GM19328 (cell line): Measurements from ENCODE around the gene IFNL2.
"Not testable (repeated sequence)": the region's sequence is repeated elsewhere in the genome, so short reads cannot be mapped to it uniquely, and the experiment has no call there.

Experiments used
- ATAC-seq: cut with Tn5 transposase; IDR thresholded peaks from one replicate; pipeline ENCODE4 v1.9.1; 2021; ENCODE audit warnings: mild to moderate bottlenecking, moderate library complexity; ENCODE audit not compliant: unreplicated experiment

IFNL2 gene

DNA sequence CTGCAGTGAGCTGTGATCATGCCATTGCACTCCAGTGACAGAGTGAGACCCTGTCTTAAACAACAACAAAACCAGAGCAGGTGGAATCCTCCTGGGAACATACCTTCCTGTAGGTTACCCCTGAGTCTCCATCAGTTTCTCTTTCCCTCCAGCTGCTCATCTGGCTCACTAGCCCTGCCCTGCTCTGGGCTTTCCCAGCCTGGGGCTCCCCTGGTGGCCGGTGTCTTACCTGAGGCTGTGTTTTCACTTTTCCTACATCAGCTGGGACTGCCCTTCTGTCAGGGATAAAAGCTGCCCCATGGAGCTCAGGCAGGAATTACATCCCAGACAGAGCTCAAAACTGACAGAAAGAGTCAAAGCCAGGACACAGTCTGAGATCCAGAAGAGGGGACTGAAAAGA lies at the start of gene IFNL2:
IFNL2 (plus strand) TSS at position 312 of the 400 bp plus-strand sequence. CDS start 173 bp downstream, outside the sequence.
- ATAC-seq, result not testable (repeated sequence)

DNA sequence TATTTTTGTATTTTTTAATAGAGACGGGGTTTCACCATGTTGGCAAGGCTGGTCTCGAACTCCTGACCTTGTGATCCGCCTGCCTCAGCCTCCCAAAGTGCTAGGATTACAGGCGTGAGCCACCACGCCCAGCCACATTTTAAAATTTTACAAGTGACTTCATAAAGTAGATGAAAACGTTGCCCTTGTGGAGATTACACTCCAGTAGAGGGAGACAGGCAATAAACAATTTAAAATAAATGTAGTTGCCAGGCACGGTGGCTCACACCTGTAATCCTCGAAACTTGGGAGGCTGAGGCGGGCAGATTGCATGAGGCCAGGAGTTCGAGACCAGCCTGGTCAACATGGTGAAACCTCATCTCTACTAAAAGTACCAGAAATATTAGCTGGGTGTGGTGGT lies 49.1 kb upstream of the IFNL2 start:
- ATAC-seq, result not testable (repeated sequence)

- no peak for ATAC-seq
Measured at GRCh38 chr19:39223703-39224279, 44.4 kb upstream of the IFNL2 start.

- no peak for ATAC-seq
Measured at GRCh38 chr19:39224910-39225309, 43.3 kb upstream of the IFNL2 start.

DNA sequence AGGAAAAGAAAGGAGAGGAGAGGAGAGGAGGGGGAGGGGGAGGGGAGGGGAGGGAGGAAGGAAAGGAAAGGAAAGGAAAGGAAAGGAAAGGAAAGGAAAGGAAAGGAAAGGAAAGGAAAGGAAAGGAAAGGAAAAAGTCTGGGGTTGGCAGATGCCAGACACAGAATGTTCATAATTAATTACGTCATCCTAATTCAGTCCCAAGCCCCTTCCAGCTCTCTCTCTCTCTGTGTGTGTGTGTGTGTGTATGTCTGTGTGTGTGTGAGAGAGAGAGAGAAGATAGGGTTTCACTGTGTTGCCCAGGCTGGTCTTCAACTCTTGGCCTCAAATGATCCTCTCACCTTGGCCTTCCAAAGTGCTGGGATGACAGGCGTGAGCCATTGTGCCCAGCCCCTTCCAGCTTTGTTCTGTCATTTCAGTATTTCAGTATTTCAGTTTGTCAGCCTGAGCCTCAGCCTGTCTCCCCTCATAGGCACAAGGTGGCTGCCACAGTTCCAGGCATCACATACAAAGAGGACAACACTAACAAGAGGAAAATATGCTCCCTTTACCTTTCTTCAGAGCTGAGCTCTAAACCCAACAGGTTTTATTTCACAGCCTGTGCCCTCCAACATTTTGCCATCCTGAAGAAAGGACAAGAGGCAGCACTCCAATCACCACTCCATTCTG lies 38.0 kb upstream of the IFNL2 start:
- no peak for ATAC-seq

DNA sequence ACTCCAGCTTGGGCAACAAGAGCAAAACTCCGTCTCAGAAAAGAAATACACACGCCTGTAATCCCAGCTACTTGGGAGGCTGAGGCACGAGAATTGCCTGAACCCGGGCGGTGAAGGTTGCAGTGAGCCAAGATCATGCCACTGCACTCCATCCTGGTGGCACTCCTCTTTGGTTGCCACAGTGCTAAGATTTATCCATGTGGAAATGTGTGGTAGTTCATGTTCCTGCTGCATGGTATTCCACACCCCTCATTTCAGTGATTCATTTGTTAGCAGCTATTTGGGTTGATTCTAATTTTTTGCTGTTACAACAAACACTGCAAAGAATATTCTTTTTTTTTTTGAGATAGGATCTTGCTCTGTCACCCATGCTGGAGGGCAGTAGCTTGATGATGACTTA lies 35.5 kb upstream of the IFNL2 start:
- ATAC-seq, result no peak

GRCh38 chr19:39236527-39236926 lies 31.7 kb upstream of the IFNL2 start:
- no peak for ATAC-seq

DNA sequence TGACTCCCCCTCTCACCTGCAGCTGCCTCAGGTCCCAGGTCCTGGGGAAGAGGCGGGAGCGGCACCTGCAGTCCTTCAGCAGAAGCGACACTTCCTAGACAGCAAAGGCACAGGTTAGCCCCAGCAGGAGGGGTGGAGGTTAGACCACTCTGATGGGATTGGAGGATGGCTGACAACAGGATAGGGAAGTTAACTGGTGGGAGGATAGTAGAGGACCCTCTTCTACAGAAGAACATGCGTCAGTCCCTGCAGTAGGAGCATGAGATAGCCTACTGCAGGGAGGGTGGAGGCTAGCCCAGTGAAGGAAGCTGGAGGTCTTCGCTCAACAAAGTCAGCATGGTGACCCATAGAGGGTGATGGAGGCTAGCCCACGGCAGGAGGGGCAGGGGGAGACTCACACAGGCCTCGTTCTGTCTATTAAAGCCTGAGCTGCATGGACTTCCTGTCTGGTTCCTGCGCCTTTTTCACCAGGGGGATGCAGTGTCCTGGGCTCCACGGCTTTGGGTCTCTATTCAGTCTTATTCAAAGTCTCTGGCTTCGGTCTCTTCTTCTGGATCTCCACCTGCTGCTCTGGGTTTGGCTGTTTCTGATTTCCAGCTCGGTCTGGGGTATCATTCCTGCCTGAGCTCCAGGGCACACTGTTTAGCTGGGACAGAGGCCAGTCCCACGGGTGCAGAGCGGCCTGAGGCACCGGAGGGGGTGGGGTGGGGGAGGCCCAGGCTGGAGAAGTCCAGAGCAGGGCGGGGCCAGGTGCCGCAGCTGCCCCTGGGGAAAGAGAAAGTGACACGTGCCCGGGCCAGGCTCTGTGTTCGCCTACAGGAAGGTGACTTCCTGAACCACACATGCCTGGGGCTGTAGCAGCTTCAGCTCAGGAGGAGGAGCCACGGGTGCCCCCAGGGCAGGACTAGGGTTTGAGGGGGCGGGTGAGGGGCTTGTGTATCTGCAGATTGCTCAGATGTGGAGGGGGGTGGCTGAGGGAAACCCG lies 30.7 kb upstream of the IFNL2 start:
- no peak for ATAC-seq

- no peak for ATAC-seq
Measured at GRCh38 chr19:39238209-39238608, 30.0 kb upstream of the IFNL2 start.

DNA sequence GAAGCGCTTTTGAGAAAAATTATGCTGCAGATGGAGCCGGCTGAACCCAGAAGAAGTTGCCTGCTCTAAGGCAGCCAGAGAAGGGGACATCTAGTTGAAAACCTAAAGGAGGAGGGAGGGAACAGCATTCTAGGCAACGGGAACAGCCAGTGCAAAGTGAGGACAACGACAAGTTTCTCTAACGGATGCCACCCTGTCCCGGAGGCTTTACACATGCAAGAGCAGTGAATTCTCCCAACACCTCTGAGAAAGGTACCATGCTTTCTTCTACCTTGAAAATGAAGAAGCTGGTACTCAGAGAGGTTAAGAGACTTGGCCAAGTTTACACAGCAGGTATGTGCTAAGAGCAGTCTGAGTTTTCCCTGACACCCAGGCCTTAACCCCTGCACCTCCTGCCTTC lies 29.3 kb upstream of the IFNL2 start:
- no peak for ATAC-seq

DNA sequence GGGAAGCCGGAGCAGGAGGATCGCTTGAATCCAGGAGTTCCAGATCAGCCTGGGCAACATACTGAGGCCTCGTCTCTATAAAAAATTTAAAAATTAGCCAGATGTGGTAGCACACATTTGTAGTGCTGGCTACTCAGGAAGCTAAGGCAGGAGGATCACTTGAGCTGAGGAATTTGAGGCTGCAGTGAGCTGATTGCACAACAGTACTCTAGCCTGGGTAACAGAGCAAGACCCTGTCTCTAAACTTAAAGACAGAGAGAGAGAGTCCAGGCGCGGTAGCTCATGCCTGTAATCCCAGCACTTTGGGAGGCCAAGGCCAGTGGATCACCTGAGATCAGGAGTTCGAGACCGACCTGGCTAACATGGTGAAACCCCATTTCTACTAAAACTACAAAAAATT lies 27.8 kb upstream of the IFNL2 start:
- no peak for ATAC-seq

DNA sequence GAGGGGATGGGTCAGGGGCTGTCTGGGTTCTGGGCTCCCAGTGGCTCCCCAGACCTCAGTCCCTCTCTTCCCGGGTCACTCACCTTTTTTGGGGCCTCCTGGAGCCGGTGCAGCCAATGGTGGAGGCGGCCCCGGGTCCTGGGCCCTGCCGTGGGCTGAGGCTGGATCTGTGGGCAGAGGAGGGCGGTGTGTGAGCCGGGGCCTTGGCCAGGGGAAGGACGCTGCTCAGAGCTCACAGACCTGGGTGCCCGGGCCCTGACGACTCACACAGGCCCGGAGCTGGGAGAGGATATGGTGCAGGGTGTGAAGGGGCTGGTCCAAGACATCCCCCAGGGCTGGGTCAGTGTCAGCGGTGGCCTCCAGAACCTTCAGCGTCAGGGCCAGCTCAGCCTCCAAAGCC lies 24.5 kb upstream of the IFNL2 start:
- not testable (repeated sequence) for ATAC-seq

DNA sequence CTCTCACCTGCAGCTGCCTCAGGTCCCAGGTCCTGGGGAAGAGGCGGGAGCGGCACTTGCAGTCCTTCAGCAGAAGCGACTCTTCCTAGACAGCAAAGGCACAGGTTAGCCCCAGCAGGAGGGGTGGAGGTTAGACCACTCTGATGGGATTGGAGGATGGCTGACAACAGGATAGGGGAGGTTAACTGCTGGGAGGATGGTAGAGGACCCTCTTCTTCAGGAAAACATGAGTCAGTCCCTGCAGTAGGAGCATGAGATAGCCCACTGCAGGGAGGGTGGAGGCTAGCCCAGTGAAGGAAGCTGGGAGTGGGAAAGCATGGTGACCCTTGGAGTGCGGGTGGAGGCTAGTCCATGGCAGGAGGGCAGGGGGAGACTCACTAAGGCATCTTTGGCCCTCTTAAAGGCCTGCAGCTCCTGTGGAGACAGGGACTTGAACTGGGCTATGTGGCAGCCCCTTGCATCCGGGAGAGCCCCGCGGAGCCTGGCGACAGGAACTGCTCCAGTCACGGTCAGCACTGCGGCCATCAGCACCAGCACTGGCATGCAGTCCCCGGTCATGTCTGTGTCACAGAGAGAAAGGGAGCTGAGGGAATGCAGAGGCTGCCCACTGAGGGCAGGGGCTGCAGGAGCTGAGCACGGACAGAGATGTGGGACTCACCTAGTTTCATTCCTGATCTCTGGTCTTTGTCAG lies 23.6 kb upstream of the IFNL2 start, which contains the start of gene IFNL3:
IFNL3 (minus strand) TSS at position 597 of the 691 bp plus-strand sequence; CDS start at position 558, 39 bp downstream.
- not testable (repeated sequence) for ATAC-seq

DNA sequence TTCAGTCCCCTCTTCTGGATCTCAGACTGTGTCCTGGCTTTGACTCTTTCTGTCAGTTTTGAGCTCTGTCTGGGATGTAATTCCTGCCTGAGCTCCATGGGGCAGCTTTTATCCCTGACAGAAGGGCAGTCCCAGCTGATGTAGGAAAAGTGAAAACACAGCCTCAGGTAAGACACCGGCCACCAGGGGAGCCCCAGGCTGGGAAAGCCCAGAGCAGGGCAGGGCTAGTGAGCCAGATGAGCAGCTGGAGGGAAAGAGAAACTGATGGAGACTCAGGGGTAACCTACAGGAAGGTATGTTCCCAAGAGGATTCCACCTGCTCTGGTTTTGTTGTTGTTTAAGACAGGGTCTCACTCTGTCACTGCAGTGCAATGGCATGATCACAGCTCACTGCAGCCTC lies 23.0 kb upstream of the IFNL2 start:
- ATAC-seq, result not testable (repeated sequence)

- ATAC-seq, result no peak
Measured at GRCh38 chr19:39246951-39247669, 21.1 kb upstream of the IFNL2 start.

- ATAC-seq, result no peak
Measured at GRCh38 chr19:39247701-39248664, 20.2 kb upstream of the IFNL2 start.

DNA sequence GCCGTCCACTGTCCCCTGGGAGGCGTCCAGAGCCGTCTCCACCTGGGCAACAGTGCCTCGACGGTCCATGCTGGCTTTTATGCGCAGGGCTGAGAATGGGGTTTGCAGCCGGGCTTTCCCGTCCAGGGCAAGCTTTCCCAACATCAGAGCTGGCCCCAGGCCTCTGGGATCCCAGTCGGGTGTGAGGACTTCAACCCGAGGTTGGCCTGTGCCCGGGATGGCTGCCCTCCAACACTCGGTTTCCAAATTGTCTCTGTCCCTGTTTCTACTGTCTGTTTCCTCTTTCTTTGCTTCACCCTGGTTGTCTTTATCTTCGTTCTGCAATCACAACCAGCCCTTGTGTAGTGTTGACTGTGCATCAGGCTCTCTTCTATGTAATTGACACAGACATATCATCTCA lies 19.4 kb upstream of the IFNL2 start, which contains the start of gene IFNL4:
IFNL4 (minus strand) TSS at position 51 of the 400 bp plus-strand sequence.
- ATAC-seq, result no peak

DNA sequence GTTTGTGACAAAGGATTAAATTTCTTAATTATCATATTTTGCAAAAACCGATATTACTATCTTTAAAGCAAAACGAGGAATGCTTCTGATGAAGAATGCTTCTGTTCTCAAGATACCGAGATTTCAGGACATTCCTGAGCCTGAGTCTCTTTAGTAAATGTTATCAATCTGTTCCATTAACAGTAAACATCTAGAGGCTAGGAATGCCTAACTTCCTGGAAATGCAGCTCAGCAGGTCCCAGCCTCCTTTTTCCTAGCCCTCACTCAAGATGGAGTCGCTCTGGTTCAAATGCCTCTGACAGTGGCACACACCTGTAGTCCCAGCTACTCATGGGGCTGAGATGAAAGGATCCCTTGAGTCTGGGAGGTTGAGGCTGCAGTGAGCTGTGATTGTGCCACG lies 17.1 kb upstream of the IFNL2 start:
- no peak for ATAC-seq

DNA sequence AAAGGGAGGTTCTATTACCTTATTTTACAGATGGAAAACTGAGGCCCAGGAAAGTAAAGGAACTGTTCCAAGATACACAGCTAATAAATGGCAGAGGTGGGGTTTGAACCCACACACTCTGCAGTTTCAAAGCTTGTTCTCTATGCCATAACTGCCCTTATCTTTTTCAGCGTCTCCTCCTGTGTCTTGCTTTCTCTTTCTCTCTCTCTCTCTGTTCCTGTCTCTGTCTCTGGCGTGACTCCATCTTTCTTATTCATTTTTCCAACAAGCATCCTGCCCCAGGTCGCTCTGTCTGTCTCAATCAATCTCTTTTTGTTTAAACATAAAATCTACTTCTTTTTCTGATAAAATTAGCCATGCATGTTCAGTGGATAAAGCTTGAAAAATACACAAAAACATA lies 16.4 kb upstream of the IFNL2 start:
- ATAC-seq, result no peak
